ENCODE measurements around the gene VAV1. TPM values are rescaled to one million over a fixed set of nuclear protein-coding genes. Genes with fewer than 3 reads are reported as not detected.

Gene VAV1
- total and polyA plus RNA-seq, 2 of the 13 experiments (the other 11 are each of a cell fraction or from before 2014, with no cell fraction given): not detected

DNA sequence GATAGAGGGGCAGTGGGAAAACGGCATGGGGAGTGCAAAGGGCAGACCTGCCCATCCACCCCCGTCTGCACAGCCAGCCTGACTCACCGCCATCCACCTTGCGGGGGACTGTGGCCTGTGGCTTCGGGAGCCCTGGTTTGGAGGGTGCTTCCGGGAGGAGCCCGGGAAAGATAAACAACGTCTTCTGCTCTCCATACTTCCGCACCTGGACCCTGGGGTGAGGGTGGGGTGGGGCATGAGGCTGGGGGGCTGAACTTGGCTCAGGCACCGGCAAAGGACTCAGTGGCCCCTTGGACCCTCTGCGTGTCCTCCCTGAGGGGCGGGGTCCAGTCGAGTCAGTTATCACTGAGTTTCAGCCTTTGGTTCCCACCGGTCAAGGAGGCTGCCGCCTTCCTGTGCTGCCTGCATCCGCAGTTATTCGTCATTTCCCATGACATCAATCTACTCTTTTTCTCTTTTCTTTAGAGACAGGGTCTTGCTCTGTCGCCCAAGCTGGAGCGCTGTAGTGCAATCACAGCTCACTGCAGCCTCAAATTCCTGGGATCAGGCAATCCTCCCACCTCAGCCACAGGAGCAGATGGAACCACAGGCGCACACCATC lies 38.3 kb upstream of the VAV1 start (continued):
- TF ChIP-seq, protein P1, sequence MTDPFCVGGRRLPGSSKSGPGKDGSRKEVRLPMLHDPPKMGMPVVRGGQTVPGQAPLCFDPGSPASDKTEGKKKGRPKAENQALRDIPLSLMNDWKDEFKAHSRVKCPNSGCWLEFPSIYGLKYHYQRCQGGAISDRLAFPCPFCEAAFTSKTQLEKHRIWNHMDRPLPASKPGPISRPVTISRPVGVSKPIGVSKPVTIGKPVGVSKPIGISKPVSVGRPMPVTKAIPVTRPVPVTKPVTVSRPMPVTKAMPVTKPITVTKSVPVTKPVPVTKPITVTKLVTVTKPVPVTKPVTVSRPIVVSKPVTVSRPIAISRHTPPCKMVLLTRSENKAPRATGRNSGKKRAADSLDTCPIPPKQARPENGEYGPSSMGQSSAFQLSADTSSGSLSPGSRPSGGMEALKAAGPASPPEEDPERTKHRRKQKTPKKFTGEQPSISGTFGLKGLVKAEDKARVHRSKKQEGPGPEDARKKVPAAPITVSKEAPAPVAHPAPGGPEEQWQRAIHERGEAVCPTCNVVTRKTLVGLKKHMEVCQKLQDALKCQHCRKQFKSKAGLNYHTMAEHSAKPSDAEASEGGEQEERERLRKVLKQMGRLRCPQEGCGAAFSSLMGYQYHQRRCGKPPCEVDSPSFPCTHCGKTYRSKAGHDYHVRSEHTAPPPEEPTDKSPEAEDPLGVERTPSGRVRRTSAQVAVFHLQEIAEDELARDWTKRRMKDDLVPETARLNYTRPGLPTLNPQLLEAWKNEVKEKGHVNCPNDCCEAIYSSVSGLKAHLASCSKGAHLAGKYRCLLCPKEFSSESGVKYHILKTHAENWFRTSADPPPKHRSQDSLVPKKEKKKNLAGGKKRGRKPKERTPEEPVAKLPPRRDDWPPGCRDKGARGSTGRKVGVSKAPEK (CRISPR knock-in tag; IDR thresholded peaks at IDR 0.05; ENCODE audit: borderline replicate concordance): no peak
- TF ChIP-seq, protein P2, sequence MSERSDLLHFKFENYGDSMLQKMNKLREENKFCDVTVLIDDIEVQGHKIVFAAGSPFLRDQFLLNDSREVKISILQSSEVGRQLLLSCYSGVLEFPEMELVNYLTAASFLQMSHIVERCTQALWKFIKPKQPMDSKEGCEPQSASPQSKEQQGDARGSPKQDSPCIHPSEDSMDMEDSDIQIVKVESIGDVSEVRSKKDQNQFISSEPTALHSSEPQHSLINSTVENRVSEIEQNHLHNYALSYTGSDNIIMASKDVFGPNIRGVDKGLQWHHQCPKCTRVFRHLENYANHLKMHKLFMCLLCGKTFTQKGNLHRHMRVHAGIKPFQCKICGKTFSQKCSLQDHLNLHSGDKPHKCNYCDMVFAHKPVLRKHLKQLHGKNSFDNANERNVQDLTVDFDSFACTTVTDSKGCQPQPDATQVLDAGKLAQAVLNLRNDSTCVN (CRISPR knock-in tag; IDR thresholded peaks at IDR 0.05; ENCODE audit: borderline replicate concordance): 0 out of 2 replicates have a peak, but pooled peaks have one; percentile 40
- TF ChIP-seq NONO (IDR thresholded peaks at IDR 0.05) (no peak), NONO (CRISPR knock-in tag; conservative IDR thresholded peaks at IDR 0.05) (0 out of 2 replicates have a peak, but pooled peaks have one; percentile 43), MED1 (CRISPR knock-in tag; IDR thresholded peaks at IDR 0.05) (peak; percentile 85), HNF4A (CRISPR knock-in tag; IDR thresholded peaks at IDR 0.05) (0 out of 2 replicates have a peak, but pooled peaks have one; percentile 31), ATF1 (CRISPR knock-in tag; IDR thresholded peaks at IDR 0.05) (no peak; the same call in 1 of the 2 replicates), KDM5B (CRISPR knock-in tag; IDR thresholded peaks at IDR 0.05; ENCODE audit: borderline replicate concordance) (peak; percentile 57; the same call in 1 of the 2 replicates)
- TF ChIP-seq, protein P3, sequence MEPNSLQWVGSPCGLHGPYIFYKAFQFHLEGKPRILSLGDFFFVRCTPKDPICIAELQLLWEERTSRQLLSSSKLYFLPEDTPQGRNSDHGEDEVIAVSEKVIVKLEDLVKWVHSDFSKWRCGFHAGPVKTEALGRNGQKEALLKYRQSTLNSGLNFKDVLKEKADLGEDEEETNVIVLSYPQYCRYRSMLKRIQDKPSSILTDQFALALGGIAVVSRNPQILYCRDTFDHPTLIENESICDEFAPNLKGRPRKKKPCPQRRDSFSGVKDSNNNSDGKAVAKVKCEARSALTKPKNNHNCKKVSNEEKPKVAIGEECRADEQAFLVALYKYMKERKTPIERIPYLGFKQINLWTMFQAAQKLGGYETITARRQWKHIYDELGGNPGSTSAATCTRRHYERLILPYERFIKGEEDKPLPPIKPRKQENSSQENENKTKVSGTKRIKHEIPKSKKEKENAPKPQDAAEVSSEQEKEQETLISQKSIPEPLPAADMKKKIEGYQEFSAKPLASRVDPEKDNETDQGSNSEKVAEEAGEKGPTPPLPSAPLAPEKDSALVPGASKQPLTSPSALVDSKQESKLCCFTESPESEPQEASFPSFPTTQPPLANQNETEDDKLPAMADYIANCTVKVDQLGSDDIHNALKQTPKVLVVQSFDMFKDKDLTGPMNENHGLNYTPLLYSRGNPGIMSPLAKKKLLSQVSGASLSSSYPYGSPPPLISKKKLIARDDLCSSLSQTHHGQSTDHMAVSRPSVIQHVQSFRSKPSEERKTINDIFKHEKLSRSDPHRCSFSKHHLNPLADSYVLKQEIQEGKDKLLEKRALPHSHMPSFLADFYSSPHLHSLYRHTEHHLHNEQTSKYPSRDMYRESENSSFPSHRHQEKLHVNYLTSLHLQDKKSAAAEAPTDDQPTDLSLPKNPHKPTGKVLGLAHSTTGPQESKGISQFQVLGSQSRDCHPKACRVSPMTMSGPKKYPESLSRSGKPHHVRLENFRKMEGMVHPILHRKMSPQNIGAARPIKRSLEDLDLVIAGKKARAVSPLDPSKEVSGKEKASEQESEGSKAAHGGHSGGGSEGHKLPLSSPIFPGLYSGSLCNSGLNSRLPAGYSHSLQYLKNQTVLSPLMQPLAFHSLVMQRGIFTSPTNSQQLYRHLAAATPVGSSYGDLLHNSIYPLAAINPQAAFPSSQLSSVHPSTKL (CRISPR knock-in tag; IDR thresholded peaks at IDR 0.05): peak; percentile 63
- TF ChIP-seq, protein P4, sequence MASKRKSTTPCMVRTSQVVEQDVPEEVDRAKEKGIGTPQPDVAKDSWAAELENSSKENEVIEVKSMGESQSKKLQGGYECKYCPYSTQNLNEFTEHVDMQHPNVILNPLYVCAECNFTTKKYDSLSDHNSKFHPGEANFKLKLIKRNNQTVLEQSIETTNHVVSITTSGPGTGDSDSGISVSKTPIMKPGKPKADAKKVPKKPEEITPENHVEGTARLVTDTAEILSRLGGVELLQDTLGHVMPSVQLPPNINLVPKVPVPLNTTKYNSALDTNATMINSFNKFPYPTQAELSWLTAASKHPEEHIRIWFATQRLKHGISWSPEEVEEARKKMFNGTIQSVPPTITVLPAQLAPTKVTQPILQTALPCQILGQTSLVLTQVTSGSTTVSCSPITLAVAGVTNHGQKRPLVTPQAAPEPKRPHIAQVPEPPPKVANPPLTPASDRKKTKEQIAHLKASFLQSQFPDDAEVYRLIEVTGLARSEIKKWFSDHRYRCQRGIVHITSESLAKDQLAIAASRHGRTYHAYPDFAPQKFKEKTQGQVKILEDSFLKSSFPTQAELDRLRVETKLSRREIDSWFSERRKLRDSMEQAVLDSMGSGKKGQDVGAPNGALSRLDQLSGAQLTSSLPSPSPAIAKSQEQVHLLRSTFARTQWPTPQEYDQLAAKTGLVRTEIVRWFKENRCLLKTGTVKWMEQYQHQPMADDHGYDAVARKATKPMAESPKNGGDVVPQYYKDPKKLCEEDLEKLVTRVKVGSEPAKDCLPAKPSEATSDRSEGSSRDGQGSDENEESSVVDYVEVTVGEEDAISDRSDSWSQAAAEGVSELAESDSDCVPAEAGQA (IDR thresholded peaks at IDR 0.05; ENCODE audit: low read depth): 0 out of 2 replicates have a peak, but pooled peaks have one; percentile 28
- TF ChIP-seq, protein P4 (CRISPR knock-in tag; IDR thresholded peaks at IDR 0.05; ENCODE audit: borderline replicate concordance): no peak
